Thymus (tissue), 14 donors: Measurements from ENCODE around the gene ROBO2. TPM values are rescaled to one million over a fixed set of nuclear protein-coding genes. Genes with fewer than 3 reads are reported as not detected.

Experiments
- DNase-seq, 9 donors: peaks; one replicate each; pipeline ENCODE4 v3.0.0-alpha.2; 2013; ENCODE audit warnings: low spot score in 9 of 9, low read depth in 6 of 9, missing footprints in 1 of 9
- H3K27ac ChIP-seq, 2 donors: one replicate each; pipeline ENCODE4 v1.5.1; 2013; ENCODE audit warnings: control low read depth in 1 of 2, low read depth in 1 of 2, low read length in 1 of 2, mild to moderate bottlenecking in 1 of 2, moderate library complexity in 1 of 2
- H3K27me3 ChIP-seq, 2 donors: one replicate each; pipeline ENCODE4 v1.5.1; 2013; ENCODE audit warnings: low read length in 1 of 2; ENCODE audit not compliant: control insufficient read depth in 2 of 2, insufficient read depth in 1 of 2
- H3K36me3 ChIP-seq, 2 donors: one replicate each; pipeline ENCODE4 v1.5.1; 2013; ENCODE audit warnings: low read length in 1 of 2, mild to moderate bottlenecking in 1 of 2, moderate library complexity in 1 of 2; ENCODE audit not compliant: control insufficient read depth in 2 of 2, insufficient read depth in 2 of 2
- H3K4me1 ChIP-seq, 2 donors: one replicate each; pipeline ENCODE4 v1.5.1; 2013; ENCODE audit warnings: low read length in 2 of 2; ENCODE audit not compliant: control insufficient read depth in 2 of 2, insufficient read depth in 2 of 2
- H3K4me3 ChIP-seq, 2 donors: one replicate each; pipeline ENCODE4 v1.5.1; 2013; ENCODE audit warnings: low read length in 2 of 2, control low read depth in 1 of 2, mild to moderate bottlenecking in 1 of 2
- H3K9me3 ChIP-seq, 2 donors: one replicate each; pipeline ENCODE4 v1.5.1; 2013; ENCODE audit warnings: low read length in 1 of 2, mild to moderate bottlenecking in 1 of 2; ENCODE audit not compliant: control insufficient read depth in 2 of 2, insufficient read depth in 1 of 2
- WGBS: extraction: QIAGEN DNeasy Blood & Tissue Kit; methylation state at CpG from one replicate; pipeline ENCODE4 v1.1.7; 2013; 5-methylcytosine and 5-hydroxymethylcytosine counted together
- long read RNA-seq, 10 donors: transcript quantifications; one replicate each; lab custom pipeline, GENCODE V29; 2026
- polyA plus RNA-seq: library from polyadenylated mRNA; stranded (reverse); fragments of 200-250 nt; gene quantifications from one replicate; pipeline ENCODE4 v1.2.3, GENCODE V29; 2013
- total RNA-seq: library from RNA; stranded (reverse); fragments of 120-200 nt; gene quantifications from one replicate; pipeline ENCODE4 v1.2.4, GENCODE V29; 2013
- donor health status: healthy.

ROBO2 gene, protein sequence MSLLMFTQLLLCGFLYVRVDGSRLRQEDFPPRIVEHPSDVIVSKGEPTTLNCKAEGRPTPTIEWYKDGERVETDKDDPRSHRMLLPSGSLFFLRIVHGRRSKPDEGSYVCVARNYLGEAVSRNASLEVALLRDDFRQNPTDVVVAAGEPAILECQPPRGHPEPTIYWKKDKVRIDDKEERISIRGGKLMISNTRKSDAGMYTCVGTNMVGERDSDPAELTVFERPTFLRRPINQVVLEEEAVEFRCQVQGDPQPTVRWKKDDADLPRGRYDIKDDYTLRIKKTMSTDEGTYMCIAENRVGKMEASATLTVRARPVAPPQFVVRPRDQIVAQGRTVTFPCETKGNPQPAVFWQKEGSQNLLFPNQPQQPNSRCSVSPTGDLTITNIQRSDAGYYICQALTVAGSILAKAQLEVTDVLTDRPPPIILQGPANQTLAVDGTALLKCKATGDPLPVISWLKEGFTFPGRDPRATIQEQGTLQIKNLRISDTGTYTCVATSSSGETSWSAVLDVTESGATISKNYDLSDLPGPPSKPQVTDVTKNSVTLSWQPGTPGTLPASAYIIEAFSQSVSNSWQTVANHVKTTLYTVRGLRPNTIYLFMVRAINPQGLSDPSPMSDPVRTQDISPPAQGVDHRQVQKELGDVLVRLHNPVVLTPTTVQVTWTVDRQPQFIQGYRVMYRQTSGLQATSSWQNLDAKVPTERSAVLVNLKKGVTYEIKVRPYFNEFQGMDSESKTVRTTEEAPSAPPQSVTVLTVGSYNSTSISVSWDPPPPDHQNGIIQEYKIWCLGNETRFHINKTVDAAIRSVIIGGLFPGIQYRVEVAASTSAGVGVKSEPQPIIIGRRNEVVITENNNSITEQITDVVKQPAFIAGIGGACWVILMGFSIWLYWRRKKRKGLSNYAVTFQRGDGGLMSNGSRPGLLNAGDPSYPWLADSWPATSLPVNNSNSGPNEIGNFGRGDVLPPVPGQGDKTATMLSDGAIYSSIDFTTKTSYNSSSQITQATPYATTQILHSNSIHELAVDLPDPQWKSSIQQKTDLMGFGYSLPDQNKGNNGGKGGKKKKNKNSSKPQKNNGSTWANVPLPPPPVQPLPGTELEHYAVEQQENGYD (N-terminal part only)
- total RNA-seq = 9.3 TPM
- polyA plus RNA-seq = 2.6 TPM
- long read RNA-seq, donor 1 = 0 reads
- long read RNA-seq, donor 2, partial matches to known transcripts = 19 of 19 reads
- long read RNA-seq, donor 2, other reads (novel, unspliced or antisense) = 0 of 19 reads
- long read RNA-seq, donor 3, partial matches to known transcripts = 6 of 7 reads
- long read RNA-seq, donor 3, other reads (novel, unspliced or antisense) = 0 of 7 reads
- long read RNA-seq, donor 4, partial matches to known transcripts = 5 of 5 reads
- long read RNA-seq, donor 4, other reads (novel, unspliced or antisense) = 0 of 5 reads
- long read RNA-seq, donor 5, partial matches to known transcripts = 15 of 15 reads
- long read RNA-seq, donor 5, other reads (novel, unspliced or antisense) = 0 of 15 reads
- long read RNA-seq, donor 6, partial matches to known transcripts = 0 of 3 reads
- long read RNA-seq, donor 6, other reads (novel, unspliced or antisense) = 0 of 3 reads
- long read RNA-seq, donor 7, partial matches to known transcripts = 6 of 6 reads
- long read RNA-seq, donor 7, other reads (novel, unspliced or antisense) = 0 of 6 reads
- long read RNA-seq, donor 8 = 0 reads
- long read RNA-seq, donor 9 = 0 reads
- long read RNA-seq, donor 10 = 0 reads

DNA sequence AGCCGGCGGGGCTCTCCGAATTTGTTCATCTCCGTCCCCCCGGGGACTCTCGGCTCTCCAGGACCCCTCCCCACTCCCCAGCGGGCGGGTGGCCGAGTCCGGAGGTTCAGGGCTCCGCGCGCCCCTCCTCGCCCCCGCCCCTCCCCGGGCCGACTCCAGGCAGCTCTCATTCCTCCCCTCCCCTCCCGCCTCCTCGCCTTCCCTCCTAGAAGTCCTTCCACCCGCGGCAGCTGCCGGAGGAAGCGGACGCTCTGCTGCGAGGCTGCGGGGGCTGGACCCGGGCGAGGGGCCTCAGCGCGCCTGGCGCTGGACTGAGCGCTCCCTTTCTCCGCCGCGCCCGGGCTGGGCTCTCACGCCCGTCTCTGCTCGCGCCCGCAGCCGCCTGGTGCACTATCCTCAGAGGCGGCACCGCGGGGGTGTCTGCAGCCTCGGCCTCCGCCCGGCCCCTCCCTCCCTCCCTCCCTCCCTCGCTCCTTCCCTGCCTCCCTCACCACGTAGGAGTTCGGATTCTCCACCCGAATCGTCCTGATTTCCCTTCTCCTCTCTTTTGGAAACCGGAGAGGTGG lies at the start of gene ROBO2:
ROBO2 (plus strand) TSS at position 494 of the 566 bp plus-strand sequence. CDS start 687 bp downstream, outside the sequence.
- WGBS = 2% methylated on average over 54 of the region's 54 CpGs
- no peak for DNase-seq
- Histone ChIP-seq H3K9me3 (no peaks in the 10 kb centered on the region), H3K27ac (peak within 1 kb of the TSS; percentile 52 to 66), H3K27me3 (peaks cover 20 to 39% of the 10 kb centered on the region in 2 donors), H3K4me1 (no peaks in the 10 kb centered on the region), H3K4me3 (peak within 1 kb of the TSS; percentile 24 to 32), H3K36me3 (no peaks in the 10 kb centered on the region)

DNA sequence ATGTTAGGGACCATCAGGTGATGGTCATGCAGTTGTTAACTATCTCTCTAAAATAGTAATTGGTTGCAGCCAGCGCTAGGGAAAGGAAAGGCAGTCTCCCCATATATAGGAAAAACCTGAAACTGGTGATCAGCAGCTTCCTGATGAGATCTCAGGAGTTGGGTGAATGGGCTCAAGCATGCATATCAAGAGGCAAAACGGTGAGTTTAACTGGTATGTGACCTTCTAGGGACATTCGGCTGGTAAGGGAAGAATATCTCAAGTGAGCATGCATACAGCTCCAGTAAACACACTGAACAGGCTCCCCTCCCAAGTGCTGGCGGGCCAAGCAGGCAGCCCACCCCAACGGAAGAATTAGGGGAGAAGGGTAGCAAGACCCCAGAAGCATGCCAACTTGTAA lies 49.3 kb upstream of the ROBO2 start:
- Histone ChIP-seq H3K27ac (no peak overlapping the region), H3K36me3 (no peaks in the 10 kb centered on the region), H3K9me3 (no peaks in the 10 kb centered on the region), H3K4me3 (no peak overlapping the region), H3K27me3 (no peaks in the 10 kb centered on the region), H3K4me1 (no peaks in the 10 kb centered on the region)
- no peak for DNase-seq
- 81% methylated on average over 5 of the region's 5 CpGs for WGBS

DNA sequence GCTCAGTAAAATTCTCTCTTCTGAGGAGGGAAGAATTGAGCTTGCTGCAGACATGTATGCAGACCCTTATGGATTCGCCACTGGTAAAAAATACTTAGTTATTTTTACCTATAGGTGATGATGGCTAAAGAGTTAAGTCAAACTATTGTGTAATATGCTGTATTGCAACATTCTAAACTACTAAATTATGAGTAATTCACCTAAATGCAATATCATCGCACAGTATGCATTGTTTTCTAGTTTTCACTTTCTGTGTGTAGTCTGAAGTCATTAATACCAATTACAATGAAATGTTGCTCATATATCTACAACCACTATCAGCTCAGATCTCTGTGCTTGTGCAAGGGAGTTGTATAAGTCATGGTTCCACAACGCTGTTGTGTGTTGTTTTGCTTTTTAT lies 48.7 kb upstream of the ROBO2 start:
- Histone ChIP-seq H3K27me3 (no peaks in the 10 kb centered on the region), H3K9me3 (no peaks in the 10 kb centered on the region), H3K36me3 (no peaks in the 10 kb centered on the region), H3K27ac (no peak overlapping the region), H3K4me1 (no peaks in the 10 kb centered on the region), H3K4me3 (no peak overlapping the region)
- DNase-seq = no peak
- WGBS = 91% methylated on average over 3 of the region's 3 CpGs

DNA sequence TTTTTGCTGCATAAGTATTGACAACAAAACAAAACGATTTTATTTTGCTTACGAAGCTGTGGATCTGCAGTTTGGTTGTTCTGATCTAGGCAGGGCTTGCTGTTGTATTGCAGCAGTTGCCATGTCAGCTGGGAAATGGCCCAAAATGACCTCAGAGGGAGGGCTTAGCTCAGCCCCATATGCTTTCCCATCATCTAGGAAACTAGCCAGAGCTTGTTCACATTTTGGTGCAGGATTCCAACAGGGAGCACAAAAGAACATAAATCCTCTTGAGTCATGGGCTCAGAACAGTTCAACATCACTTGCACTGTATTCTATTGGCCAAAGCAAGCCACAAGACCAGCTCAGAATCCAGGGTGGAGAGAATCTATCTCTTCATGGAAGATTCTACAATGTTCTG lies 42.2 kb upstream of the ROBO2 start:
- H3K27me3 ChIP-seq = no peaks in the 10 kb centered on the region
- no peaks in the 10 kb centered on the region for H3K36me3 ChIP-seq
- no peaks in the 10 kb centered on the region for H3K4me1 ChIP-seq
- H3K27ac ChIP-seq = no peak overlapping the region
- H3K4me3 ChIP-seq = no peak overlapping the region
- no peaks in the 10 kb centered on the region for H3K9me3 ChIP-seq
- WGBS = 87% methylated on average over 2 of the region's 2 CpGs
- DNase-seq = no peak

- WGBS = 88% methylated on average over 3 of the region's 3 CpGs
- DNase-seq = no peak
- Histone ChIP-seq H3K4me3 (no peak overlapping the region), H3K27ac (no peak overlapping the region), H3K9me3 (no peaks in the 10 kb centered on the region), H3K36me3 (no peaks in the 10 kb centered on the region), H3K4me1 (no peaks in the 10 kb centered on the region), H3K27me3 (no peaks in the 10 kb centered on the region)
These were observed 41.3 kb upstream of the ROBO2 start for GRCh38 chr3:76998555-76998954.

- Histone ChIP-seq H3K27ac (no peak overlapping the region), H3K4me1 (no peaks in the 10 kb centered on the region), H3K9me3 (no peaks in the 10 kb centered on the region), H3K27me3 (no peaks in the 10 kb centered on the region), H3K4me3 (no peak overlapping the region), H3K36me3 (no peaks in the 10 kb centered on the region)
- DNase-seq = peak in 1 of 9 donors; percentile 1
- 86% methylated on average over 5 of the region's 5 CpGs for WGBS
These were observed 38.7 kb upstream of the ROBO2 start for GRCh38 chr3:77001062-77001701.

DNA sequence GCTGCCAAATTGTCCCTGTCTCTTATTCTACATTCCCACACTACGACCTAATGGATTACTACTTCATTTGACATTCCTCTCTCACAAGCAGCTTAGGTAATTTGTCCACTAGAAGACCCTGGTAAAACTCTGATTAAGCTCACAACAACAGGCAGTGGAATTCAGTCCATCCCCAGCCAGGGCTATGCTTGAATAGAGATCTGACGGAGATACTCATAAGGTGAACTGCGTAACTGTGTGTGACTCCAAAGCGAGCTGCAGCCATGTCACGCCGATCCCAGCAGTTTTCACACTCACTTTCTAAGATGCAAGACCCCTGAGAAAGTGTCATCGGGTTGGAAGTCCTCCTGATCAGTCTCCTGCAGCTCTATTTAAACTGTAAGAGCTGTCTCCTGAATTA lies 25.7 kb upstream of the ROBO2 start:
- no peaks in the 10 kb centered on the region for H3K27me3 ChIP-seq
- no peak overlapping the region for H3K27ac ChIP-seq
- H3K9me3 ChIP-seq = no peaks in the 10 kb centered on the region
- WGBS = 47% methylated on average over 7 of the region's 7 CpGs
- H3K4me3 ChIP-seq = no peak overlapping the region
- no peak for DNase-seq
- no peaks in the 10 kb centered on the region for H3K4me1 ChIP-seq
- H3K36me3 ChIP-seq = no peaks in the 10 kb centered on the region

DNA sequence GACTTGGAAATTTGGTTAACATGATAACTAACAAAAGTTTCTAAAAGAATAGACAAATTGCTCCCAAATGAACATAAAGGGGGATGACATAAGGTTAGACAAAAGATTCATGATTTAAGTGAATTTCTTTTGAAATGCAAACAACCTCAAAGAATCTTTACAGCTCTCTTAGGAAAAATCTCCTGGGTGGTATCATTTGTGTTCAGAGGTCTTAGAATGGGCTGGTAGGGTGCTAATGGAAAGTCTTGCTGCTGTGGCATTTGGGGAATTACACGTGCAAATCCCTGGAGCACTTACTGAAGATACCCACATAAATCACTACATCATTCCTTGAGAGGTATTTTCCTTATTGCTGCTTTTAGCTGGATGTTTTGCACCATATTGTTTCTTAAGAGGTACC lies 14.4 kb upstream of the ROBO2 start:
- H3K27ac ChIP-seq = no peak overlapping the region
- no peaks in the 10 kb centered on the region for H3K36me3 ChIP-seq
- H3K4me3 ChIP-seq = no peak overlapping the region
- no peaks in the 10 kb centered on the region for H3K27me3 ChIP-seq
- WGBS = 29% methylated on average over 1 of the region's 1 CpG
- no peak for DNase-seq
- H3K9me3 ChIP-seq = no peaks in the 10 kb centered on the region
- H3K4me1 ChIP-seq = no peaks in the 10 kb centered on the region
